ENCODE measurements around the gene CCR4. TPM values are rescaled to one million over a fixed set of nuclear protein-coding genes. Genes with fewer than 3 reads are reported as not detected.

CCR4 gene
- total RNA-seq, 2 donors from 2014 or later: 0.15 to 0.28 TPM

- ATAC-seq: no peak
- intact Hi-C loops (cut with DNase I, micrococcal nuclease): no loop called here
- no peak for DNase-seq
Measured at GRCh38 chr3:33003308-33003707, 51.9 kb downstream of the CCR4 start.

GRCh38 chr3:33004205-33004604 is 52.8 kb downstream of the CCR4 start:
- ATAC-seq (no peak), DNase-seq (no peak)
- intact Hi-C loops (cut with DNase I, micrococcal nuclease): no loop called here

GRCh38 chr3:33004961-33005360 is 53.5 kb downstream of the CCR4 start:
- DNase-seq: no peak
- intact Hi-C loops (cut with DNase I, micrococcal nuclease): no loop called here
- no peak for ATAC-seq

Other genes with a start within 250 kb of the CCR4 start
- gene TRIM71, start 133.6 kb upstream of the CCR4 start, total RNA-seq: not detected
- 10 to 100 TPM; 90.3 to 94.6 TPM for gene GLB1, start 145.5 kb downstream of the CCR4 start, total RNA-seq
- 10 to 100 TPM; 13.2 to 16.7 TPM for gene TMPPE, start 145.5 kb downstream of the CCR4 start, total RNA-seq
- gene CRTAP, start 162.4 kb downstream of the CCR4 start, total RNA-seq: 100 to 1,000 TPM in 1 of 2 donors, 10 to 100 TPM in 1; 63.5 to 114 TPM